DND-41 (cell line): ENCODE data around the gene GPX5.

ENCODE experiments used
- EZH2 ChIP-seq: IDR thresholded peaks from 3 replicates; pipeline ENCODE4 v1.6.1; 2012; ENCODE audit warnings: borderline replicate concordance, low read depth, mild to moderate bottlenecking, moderate library complexity, low read length, inconsistent platforms; ENCODE audit not compliant: severe bottlenecking
- TF ChIP-seq, protein P1 (sequence below): IDR thresholded peaks from 2 replicates; pipeline ENCODE4 v1.5.1; 2012; ENCODE audit warnings: borderline replicate concordance, low read length, moderate library complexity, mild to moderate bottlenecking; ENCODE audit not compliant: poor library complexity, severe bottlenecking; ENCODE audit errors: extremely low read depth

DNA sequence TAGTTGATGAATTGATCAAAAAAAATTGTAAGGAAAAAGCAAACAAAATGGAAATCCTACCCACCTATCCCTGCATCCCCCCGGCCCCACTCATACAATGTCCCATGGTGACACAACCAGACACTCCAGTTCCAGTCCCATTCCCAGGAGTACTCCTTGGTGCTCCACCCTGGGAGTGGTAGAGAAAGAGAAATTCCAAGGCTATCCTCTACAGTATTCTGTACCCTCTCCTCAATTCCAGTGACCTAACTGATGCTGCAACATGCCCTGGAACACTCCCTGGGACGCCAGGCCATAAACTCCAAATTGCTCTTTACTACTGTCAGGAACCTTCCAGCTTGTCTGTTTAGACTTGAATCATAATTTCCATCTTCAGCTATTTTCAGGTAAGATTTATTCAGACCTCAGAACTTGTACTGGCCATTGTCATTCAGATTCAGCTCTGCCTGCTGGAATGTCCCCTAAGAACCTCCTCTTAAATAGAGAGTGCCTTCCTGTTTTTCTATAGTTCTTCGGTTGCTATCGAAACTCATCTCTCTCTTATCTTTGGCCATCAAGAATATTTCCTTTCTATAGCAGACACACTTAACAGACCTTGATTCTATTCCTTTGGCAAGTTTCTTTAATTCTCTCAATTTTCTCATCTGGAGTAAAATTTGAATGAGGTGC, 18.7 kb upstream of the GPX5 start:
- TF ChIP-seq, protein P1, sequence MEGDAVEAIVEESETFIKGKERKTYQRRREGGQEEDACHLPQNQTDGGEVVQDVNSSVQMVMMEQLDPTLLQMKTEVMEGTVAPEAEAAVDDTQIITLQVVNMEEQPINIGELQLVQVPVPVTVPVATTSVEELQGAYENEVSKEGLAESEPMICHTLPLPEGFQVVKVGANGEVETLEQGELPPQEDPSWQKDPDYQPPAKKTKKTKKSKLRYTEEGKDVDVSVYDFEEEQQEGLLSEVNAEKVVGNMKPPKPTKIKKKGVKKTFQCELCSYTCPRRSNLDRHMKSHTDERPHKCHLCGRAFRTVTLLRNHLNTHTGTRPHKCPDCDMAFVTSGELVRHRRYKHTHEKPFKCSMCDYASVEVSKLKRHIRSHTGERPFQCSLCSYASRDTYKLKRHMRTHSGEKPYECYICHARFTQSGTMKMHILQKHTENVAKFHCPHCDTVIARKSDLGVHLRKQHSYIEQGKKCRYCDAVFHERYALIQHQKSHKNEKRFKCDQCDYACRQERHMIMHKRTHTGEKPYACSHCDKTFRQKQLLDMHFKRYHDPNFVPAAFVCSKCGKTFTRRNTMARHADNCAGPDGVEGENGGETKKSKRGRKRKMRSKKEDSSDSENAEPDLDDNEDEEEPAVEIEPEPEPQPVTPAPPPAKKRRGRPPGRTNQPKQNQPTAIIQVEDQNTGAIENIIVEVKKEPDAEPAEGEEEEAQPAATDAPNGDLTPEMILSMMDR: no peak
- TF ChIP-seq EZH2: no peak
